Spinal cord (tissue), 10 donors: ENCODE measurements around the gene SRGAP3. TPM values are rescaled to one million over a fixed set of nuclear protein-coding genes. Genes with fewer than 3 reads are reported as not detected.

ENCODE experiments used
- DNase-seq, 6 donors: peaks; one replicate each; pipeline versions ENCODE4 v3.0.0 to v3.0.0-alpha.2; 2013 to 2015; ENCODE audit warnings: low spot score in 6 of 6, low read depth in 4 of 6
- H3K27ac ChIP-seq: one replicate; pipeline ENCODE4 v1.5.1; 2013; ENCODE audit warnings: low read depth, low read length, control low read depth
- H3K27me3 ChIP-seq: one replicate; pipeline ENCODE4 v1.6.1; 2013; ENCODE audit warnings: low read length; ENCODE audit not compliant: control insufficient read depth, insufficient read depth
- H3K36me3 ChIP-seq: one replicate; pipeline ENCODE4 v1.6.1; 2013; ENCODE audit warnings: low read length; ENCODE audit not compliant: control insufficient read depth, insufficient read depth
- H3K4me1 ChIP-seq: one replicate; pipeline ENCODE4 v1.6.1; 2013; ENCODE audit warnings: low read length; ENCODE audit not compliant: control insufficient read depth, insufficient read depth
- H3K4me3 ChIP-seq: one replicate; pipeline ENCODE4 v1.5.1; 2013; ENCODE audit warnings: low read depth, low read length, control low read depth
- H3K9me3 ChIP-seq: one replicate; pipeline ENCODE4 v1.6.1; 2013; ENCODE audit warnings: low read length; ENCODE audit not compliant: control insufficient read depth, insufficient read depth
- WGBS: methylation state at CpG from one replicate; pipeline ENCODE4 v1.1.5; 2013; ENCODE audit warnings: missing lambda C conversion rate; ENCODE audit not compliant: insufficient coverage; 5-methylcytosine and 5-hydroxymethylcytosine counted together
- polyA plus RNA-seq, 2 donors: library from polyadenylated mRNA; unstranded; fragments of 120-200 nt; gene quantifications; one replicate each; pipeline ENCODE4 v1.2.1, GENCODE V29; 2013; ENCODE audit not compliant: insufficient read length in 2 of 2
- total RNA-seq, 2 donors: library from RNA; depleted of rRNA in 1 of 2; stranded (reverse); fragments of 120-200 nt in 1 of 2; fragments of >200 nt in 1 of 2; gene quantifications; one replicate each; pipeline versions ENCODE4 v1.2.3 to v1.2.4, GENCODE V29; 2013 to 2014
- donor health status: healthy.

Gene SRGAP3
- total and polyA plus RNA-seq, 4 donors: 46.1 to 71.9 (median 65.6) TPM

DNA sequence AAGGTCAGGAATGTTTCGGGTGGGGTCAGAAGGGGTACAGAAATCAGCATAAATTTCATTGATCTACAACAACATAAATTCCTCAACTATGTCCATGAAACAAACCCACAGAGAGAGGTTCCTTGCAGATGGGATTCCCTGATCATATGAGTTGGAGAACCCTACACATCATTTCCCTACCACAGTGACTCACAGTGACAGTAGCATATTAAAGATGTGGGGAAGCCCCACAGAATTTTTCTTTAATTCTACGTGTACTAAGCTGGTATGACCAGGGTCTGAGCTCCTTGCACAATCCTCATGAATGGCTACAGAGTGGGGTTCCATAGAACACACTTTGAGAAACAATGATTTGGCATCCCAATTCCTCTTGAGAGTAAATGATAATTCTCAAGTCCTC, 169.3 kb downstream of the SRGAP3 start:
- Histone ChIP-seq H3K4me3 (no peak overlapping the region), H3K9me3 (no peaks in the 10 kb centered on the region), H3K36me3 (no peaks in the 10 kb centered on the region), H3K27me3 (no peaks in the 10 kb centered on the region), H3K4me1 (peaks cover 11% of the 10 kb centered on the region), H3K27ac (no peak overlapping the region)
- no peak for DNase-seq
- 100% methylated on average over 1 of the region's 2 CpGs for WGBS

DNA sequence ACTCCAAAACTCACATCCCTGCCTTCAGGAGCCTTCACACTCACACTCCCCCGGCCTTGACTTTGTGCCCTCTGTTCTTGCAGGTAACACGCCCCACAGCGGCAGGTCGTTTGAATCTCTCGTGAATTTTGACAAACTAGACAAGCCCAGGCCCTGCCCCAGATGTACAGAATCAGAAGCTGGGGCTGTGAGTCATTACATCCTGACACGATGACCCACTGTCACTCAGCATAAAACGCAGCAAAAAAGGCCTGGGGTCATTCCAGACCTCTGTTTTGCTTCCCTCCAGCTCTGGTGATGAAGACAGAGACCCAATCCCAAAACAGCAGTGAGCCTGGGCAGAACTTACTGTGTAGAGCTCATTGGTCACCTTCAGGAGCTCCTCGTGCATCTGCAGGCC, 169.8 kb downstream of the SRGAP3 start:
- Histone ChIP-seq H3K4me3 (no peak overlapping the region), H3K36me3 (no peaks in the 10 kb centered on the region), H3K9me3 (no peaks in the 10 kb centered on the region), H3K27me3 (no peaks in the 10 kb centered on the region), H3K4me1 (peaks cover 11% of the 10 kb centered on the region), H3K27ac (no peak overlapping the region)
- no peak for DNase-seq
- WGBS: 87% methylated on average over 8 of the region's 8 CpGs

GRCh38 chr3:9078561-9079240, 170.7 kb downstream of the SRGAP3 start:
- no peak overlapping the region for H3K27ac ChIP-seq
- 79% methylated on average over 5 of the region's 5 CpGs for WGBS
- H3K27me3 ChIP-seq: no peaks in the 10 kb centered on the region
- no peak overlapping the region for H3K4me3 ChIP-seq
- DNase-seq: no peak
- H3K36me3 ChIP-seq: no peaks in the 10 kb centered on the region
- peaks cover 11% of the 10 kb centered on the region for H3K4me1 ChIP-seq
- no peaks in the 10 kb centered on the region for H3K9me3 ChIP-seq

DNA sequence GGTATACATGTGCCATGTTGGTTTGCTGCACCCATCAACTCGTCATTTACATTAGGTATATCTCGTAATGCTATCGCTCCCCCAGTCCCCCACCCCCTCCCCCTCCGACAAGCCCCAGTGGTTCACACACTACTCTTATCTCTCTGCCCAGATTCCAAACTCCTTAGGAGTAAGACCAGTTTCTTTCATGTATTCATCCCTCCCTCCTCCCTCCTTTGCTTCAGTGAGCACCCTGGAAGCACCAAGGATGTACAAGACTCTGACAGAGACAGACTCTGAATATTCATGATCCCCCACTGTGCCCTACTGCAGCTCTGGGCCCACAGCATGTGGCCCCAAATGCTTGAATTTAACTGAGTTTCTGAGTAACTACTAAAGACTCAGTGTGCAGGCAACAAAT, 172.4 kb downstream of the SRGAP3 start:
- no peak overlapping the region for H3K4me3 ChIP-seq

DNA sequence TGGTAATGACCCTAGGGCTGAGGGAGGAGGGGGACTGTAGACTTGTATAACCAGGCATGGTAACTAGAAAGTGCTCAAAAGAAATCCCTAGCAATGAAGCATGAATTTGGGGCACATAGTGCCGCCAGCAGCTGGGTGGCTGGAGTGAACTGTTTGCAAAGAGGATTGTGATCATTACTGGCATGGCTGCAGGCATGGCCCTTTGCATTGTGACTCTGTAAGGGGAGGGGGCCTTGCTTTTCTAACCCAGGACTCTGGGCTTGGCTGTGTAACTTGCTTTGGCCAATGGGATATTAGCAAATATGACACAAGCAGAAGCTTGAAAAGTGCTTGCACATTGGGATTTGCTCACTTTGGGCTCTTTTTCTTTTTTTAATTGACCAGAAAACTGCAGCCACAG, 173.7 kb downstream of the SRGAP3 start:
- no peak overlapping the region for H3K4me3 ChIP-seq
- no peaks in the 10 kb centered on the region for H3K9me3 ChIP-seq
- peaks cover 6% of the 10 kb centered on the region for H3K36me3 ChIP-seq
- peaks cover 11% of the 10 kb centered on the region for H3K4me1 ChIP-seq
- no peaks in the 10 kb centered on the region for H3K27me3 ChIP-seq
- peak in 1 of 6 donors; percentile 32 for DNase-seq
- no peak overlapping the region for H3K27ac ChIP-seq
- WGBS: 71% methylated on average over 1 of the region's 1 CpG

More for the DNA sequence above, 172.4 kb downstream of the SRGAP3 start:
- DNase-seq: peak in 1 of 6 donors; percentile 87
- H3K4me1 ChIP-seq: peaks cover 11% of the 10 kb centered on the region
- peaks cover 6% of the 10 kb centered on the region for H3K36me3 ChIP-seq
- WGBS: 47% methylated on average over 4 of the region's 4 CpGs
- no peaks in the 10 kb centered on the region for H3K9me3 ChIP-seq
- no peaks in the 10 kb centered on the region for H3K27me3 ChIP-seq
- H3K27ac ChIP-seq: no peak overlapping the region

- H3K4me3 ChIP-seq: no peak overlapping the region
- WGBS: 71% methylated on average over 4 of the region's 5 CpGs
- H3K27ac ChIP-seq: no peak overlapping the region
- peaks cover 11% of the 10 kb centered on the region for H3K4me1 ChIP-seq
- H3K27me3 ChIP-seq: no peaks in the 10 kb centered on the region
- H3K9me3 ChIP-seq: no peaks in the 10 kb centered on the region
- no peak for DNase-seq
- H3K36me3 ChIP-seq: peaks cover 6% of the 10 kb centered on the region
These were observed 175.4 kb downstream of the SRGAP3 start for GRCh38 chr3:9074079-9074478.

- Histone ChIP-seq H3K9me3 (no peaks in the 10 kb centered on the region), H3K36me3 (peaks cover 6% of the 10 kb centered on the region), H3K27me3 (no peaks in the 10 kb centered on the region), H3K27ac (no peak overlapping the region), H3K4me3 (no peak overlapping the region), H3K4me1 (peaks cover 12% of the 10 kb centered on the region)
- WGBS: 81% methylated on average over 3 of the region's 6 CpGs
- DNase-seq: no peak
These were observed 176.8 kb downstream of the SRGAP3 start for GRCh38 chr3:9072667-9073009.

DNA sequence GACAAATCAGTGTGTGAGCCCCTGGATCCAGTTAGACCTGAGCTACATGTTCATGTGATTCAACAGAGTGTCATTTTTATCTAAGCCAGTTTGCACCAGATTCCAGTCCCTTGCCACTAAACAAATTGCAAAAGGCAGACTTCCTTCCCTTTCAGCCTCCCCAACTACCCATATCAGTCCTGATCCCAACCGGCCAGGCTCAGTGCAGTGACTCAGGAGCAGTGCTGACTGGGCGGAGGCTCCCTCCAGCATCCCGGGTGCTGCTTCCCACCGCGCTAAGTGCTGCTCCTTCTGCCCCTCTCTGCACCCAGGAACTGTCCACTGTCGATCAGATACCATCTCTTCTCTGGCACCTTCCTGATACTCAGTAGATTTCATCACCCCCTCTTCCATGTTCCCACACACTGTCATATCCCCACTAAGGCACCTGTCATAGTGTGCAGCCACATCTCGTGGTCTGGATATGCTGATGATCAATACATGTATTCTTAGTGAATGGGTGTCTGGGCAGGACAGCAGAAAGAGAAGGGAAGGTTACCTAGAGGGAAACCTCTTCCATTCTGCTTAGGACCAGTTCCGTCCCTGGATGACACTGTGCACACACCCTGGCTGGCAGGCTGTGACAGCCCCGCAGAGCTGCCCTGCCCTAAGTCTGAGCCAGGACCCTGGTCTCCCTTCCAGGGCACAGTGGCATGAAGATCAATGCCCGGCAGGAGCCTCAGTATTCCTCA, 177.3 kb downstream of the SRGAP3 start:
- Histone ChIP-seq H3K36me3 (peaks cover 6% of the 10 kb centered on the region), H3K9me3 (no peaks in the 10 kb centered on the region), H3K4me3 (no peak overlapping the region), H3K4me1 (peaks cover 10% of the 10 kb centered on the region), H3K27ac (no peak overlapping the region), H3K27me3 (no peaks in the 10 kb centered on the region)
- no peak for DNase-seq
- WGBS: 95% methylated on average over 9 of the region's 10 CpGs

DNA sequence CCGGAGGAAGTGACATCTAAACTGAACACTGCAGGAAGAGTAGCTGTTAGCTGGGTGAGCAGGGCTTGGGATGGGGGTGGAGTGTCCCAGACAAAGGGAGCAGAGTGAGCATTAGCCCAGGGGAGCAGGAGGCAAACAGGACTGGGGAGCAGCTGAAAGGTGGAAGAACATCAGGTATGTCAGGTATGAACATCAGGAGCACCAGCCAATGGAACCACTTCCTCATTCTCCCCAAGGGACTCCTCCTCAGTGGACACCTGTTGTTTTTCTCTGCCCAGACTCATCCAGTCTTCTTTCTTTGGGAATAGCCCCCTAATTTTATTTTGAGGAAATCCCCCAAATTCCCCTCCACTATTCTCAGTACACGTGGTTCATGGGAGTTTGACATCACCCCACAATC, 178.5 kb downstream of the SRGAP3 start:
- WGBS: 92% methylated on average over 2 of the region's 2 CpGs
- Histone ChIP-seq H3K4me3 (no peak overlapping the region), H3K4me1 (peaks cover 9% of the 10 kb centered on the region), H3K36me3 (peaks cover 6% of the 10 kb centered on the region), H3K27ac (no peak overlapping the region), H3K9me3 (no peaks in the 10 kb centered on the region), H3K27me3 (no peaks in the 10 kb centered on the region)
- no peak for DNase-seq

DNA sequence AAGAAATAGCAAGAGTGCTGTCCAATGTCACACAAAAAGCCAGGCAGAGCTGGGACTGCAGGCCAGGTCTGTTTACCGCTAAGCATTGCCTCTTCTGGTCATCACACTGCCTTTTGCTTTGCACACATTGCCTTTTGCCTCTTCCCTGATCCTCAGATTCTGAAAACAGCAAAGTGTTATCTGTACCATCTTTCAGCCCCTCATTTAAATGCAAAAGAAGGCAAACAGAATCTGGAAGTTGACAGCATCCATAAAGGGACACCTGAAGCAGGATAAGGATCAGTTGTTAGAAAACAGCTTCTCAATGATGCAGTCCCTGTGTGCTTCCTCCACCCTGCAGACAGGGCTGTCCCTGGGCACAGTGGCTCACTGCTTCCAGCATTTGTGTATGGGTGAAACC, 179.5 kb downstream of the SRGAP3 start:
- Histone ChIP-seq H3K4me3 (no peak overlapping the region), H3K4me1 (peaks cover 5% of the 10 kb centered on the region), H3K27me3 (no peaks in the 10 kb centered on the region), H3K36me3 (peaks cover 6% of the 10 kb centered on the region), H3K27ac (no peak overlapping the region), H3K9me3 (no peaks in the 10 kb centered on the region)
- 70% methylated on average over 1 of the region's 1 CpG for WGBS
- no peak for DNase-seq
